ENCODE measurements around the gene SOBP. TPM values are rescaled to one million over a fixed set of nuclear protein-coding genes. Genes with fewer than 3 reads are reported as not detected.

The SOBP gene
- total and polyA plus RNA-seq, 4 donors = 8.2 to 20.2 (median 13.8) TPM

DNA sequence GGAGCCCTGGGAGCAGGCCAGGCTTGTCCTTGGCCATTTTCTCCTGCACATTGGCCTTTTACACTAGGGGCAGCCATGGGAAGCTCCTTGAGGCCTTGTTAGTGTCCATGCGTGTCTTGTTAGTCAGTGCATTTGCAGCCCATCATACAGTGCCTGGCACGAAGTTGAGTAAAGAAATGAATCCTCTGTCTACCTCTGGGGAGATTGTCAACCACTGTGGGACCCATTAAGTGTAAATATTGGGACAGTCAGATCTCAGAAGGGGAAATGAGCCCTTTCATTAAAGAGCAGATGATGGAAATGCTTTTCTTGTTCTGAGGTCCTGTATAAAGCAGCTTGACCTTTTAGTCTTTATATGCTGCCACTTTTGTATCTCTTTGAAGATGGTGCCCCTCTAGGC lies 33.9 kb downstream of the SOBP start:
- no peak for ATAC-seq (ENCODE audit: low FRiP score)
- WGBS, 2 donors = 96 to 98% methylated on average over 2 of the region's 2 CpGs
- intact Hi-C loops (cut with DNase I) = no loop called here
- Histone ChIP-seq H3K27me3 (ENCODE audit: control insufficient read depth in 1 of 2, insufficient read depth in 2 of 2, low read length in 1 of 2) (no peaks in the 10 kb centered on the region), H3K9me3 (ENCODE audit: control insufficient read depth, low read length) (no peaks in the 10 kb centered on the region), H3K4me1 (ENCODE audit: control insufficient read depth in 1 of 2, insufficient read depth in 2 of 2, low read length in 2 of 2) (peaks cover 0 to 2% of the 10 kb centered on the region in 2 donors), H3K4me3 (ENCODE audit: low read length in 2 of 2) (no peak overlapping the region), H3K27ac (ENCODE audit: low read depth in 1 of 2, low read length in 2 of 2) (no peak overlapping the region), H3K36me3 (ENCODE audit: control insufficient read depth in 1 of 2, insufficient read depth in 2 of 2, low read length in 1 of 2) (peaks cover 0 to 2% of the 10 kb centered on the region in 2 donors)
- DNase-seq = no peak

DNA sequence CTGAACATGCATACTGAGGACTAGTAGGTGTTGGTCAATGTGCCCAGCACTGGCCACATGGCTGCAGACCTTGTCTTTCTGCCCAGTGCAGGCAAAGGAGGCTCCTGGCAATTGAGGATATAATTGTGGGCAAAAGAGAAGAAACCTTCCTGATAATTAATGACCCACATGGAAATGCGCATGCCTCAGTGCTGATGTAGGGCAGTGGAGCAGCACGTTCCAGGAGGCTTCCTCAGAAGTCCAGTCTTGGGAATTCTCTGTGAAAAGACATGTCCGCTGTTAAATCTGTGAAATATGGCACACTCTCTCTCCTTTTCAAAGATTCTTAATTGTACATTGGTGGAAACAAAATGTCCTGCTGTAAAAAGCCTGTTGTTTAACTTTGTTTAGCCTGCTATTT lies 34.7 kb downstream of the SOBP start:
- no peak for ATAC-seq (ENCODE audit: low FRiP score)
- intact Hi-C loops (cut with DNase I) = no loop called here
- 95 to 96% methylated on average over 3 of the region's 3 CpGs for WGBS, 2 donors

DNA sequence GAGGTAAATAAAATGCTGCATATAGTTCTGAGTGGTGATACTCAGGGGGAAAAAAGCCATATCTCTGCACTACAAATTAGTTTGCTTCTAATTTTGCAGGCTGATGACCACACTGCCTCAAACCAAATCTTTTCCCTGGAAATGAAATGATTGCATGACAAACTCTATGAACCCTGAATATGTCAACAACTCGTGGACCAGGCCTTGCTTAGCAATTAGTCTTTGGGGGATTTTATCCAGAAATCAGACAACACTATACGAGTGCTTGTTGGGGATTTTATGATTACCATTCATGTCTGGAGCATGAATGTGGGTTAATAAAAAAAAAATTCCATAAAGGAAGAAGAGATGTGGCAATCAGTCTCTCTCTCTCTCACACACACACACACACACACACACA lies 42.0 kb downstream of the SOBP start:
- no peak overlapping the region for H3K4me3 ChIP-seq (ENCODE audit: low read length in 2 of 2)
- no peak overlapping the region for H3K27ac ChIP-seq (ENCODE audit: low read depth in 1 of 2, low read length in 2 of 2)
- WGBS, 2 donors = 84 to 90% methylated on average over 2 of the region's 2 CpGs
- no peaks in the 10 kb centered on the region for H3K27me3 ChIP-seq (ENCODE audit: control insufficient read depth in 1 of 2, insufficient read depth in 2 of 2, low read length in 1 of 2)
- ATAC-seq (ENCODE audit: low FRiP score) (no peak), DNase-seq (no peak)
- no peaks in the 10 kb centered on the region for H3K36me3 ChIP-seq (ENCODE audit: control insufficient read depth in 1 of 2, insufficient read depth in 2 of 2, low read length in 1 of 2)
- H3K9me3 ChIP-seq (ENCODE audit: control insufficient read depth, low read length) = no peaks in the 10 kb centered on the region
- intact Hi-C loops (cut with DNase I) = no loop called here
- peaks cover 2 to 5% of the 10 kb centered on the region in 2 donors for H3K4me1 ChIP-seq (ENCODE audit: control insufficient read depth in 1 of 2, insufficient read depth in 2 of 2, low read length in 2 of 2)

More for the DNA sequence above, 34.7 kb downstream of the SOBP start:
- Histone ChIP-seq H3K36me3 (ENCODE audit: control insufficient read depth in 1 of 2, insufficient read depth in 2 of 2, low read length in 1 of 2) (peaks cover 0 to 2% of the 10 kb centered on the region in 2 donors), H3K9me3 (ENCODE audit: control insufficient read depth, low read length) (no peaks in the 10 kb centered on the region), H3K4me3 (ENCODE audit: low read length in 2 of 2) (no peak overlapping the region), H3K27me3 (ENCODE audit: control insufficient read depth in 1 of 2, insufficient read depth in 2 of 2, low read length in 1 of 2) (no peaks in the 10 kb centered on the region), H3K27ac (ENCODE audit: low read depth in 1 of 2, low read length in 2 of 2) (no peak overlapping the region), H3K4me1 (ENCODE audit: control insufficient read depth in 1 of 2, insufficient read depth in 2 of 2, low read length in 2 of 2) (peaks cover 0 to 2% of the 10 kb centered on the region in 2 donors)
- DNase-seq = no peak

DNA sequence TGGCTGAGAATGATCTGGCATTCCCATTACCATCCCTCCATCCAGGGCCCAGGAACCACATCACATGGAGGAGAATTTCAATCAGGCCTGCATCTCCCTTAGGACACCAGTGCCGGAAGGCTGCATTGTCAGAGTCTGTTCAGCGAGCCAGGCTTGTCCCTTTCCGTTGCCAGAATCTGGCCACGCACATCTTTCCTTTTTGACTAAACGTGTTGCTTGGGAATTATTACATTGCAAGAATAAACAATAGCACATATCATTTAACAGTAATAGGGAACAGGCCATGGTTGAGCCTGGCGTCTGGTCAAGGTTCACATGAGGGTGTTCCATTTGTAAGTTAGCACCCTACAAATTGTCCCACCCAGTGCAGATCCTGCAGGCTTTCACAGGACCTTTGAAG lies 42.8 kb downstream of the SOBP start:
- WGBS, 2 donors = 88% methylated on average over 6 of the region's 6 CpGs
- ATAC-seq (ENCODE audit: low FRiP score) (peak; percentile 74), DNase-seq (peak in 1 of 2 donors; percentile 54)
- peaks cover 2 to 5% of the 10 kb centered on the region in 2 donors for H3K4me1 ChIP-seq (ENCODE audit: control insufficient read depth in 1 of 2, insufficient read depth in 2 of 2, low read length in 2 of 2)
- H3K9me3 ChIP-seq (ENCODE audit: control insufficient read depth, low read length) = no peaks in the 10 kb centered on the region
- no peak overlapping the region for H3K27ac ChIP-seq (ENCODE audit: low read depth in 1 of 2, low read length in 2 of 2)
- H3K36me3 ChIP-seq (ENCODE audit: control insufficient read depth in 1 of 2, insufficient read depth in 2 of 2, low read length in 1 of 2) = no peaks in the 10 kb centered on the region
- intact Hi-C loops (cut with DNase I) = no loop called here
- no peaks in the 10 kb centered on the region for H3K27me3 ChIP-seq (ENCODE audit: control insufficient read depth in 1 of 2, insufficient read depth in 2 of 2, low read length in 1 of 2)
- H3K4me3 ChIP-seq (ENCODE audit: low read length in 2 of 2) = no peak overlapping the region

DNA sequence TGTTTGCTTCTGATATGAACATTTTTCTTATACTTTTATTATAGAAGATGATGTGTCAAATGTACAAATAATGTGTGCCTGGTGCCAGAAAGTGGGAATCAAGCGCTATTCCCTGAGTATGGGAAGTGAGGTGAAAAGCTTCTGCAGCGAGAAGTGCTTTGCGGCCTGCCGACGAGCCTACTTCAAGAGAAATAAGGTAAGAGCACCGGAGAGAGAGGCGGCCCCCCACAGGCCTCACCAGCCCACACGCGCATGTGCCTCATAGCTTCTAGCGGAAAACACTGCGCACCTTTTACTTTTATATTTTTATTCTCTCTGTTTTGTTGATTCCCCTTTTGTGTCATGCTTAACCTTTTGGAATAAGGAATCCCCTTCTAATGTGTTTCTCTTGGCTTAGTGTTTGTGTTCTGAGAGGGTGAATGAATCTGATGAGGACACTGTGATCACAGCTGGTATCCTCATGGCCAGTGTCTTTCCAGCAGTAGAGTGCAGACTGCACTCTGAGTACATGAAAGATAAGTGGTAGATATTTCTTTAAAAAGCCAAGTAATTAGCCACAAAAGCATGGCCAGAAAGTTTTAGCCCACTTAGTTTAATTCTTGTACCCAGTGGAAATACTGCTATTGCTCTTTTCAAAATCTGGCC lies 43.6 kb downstream of the SOBP start:
- DNase-seq (no peak), ATAC-seq (ENCODE audit: low FRiP score) (no peak)
- H3K36me3 ChIP-seq (ENCODE audit: control insufficient read depth in 1 of 2, insufficient read depth in 2 of 2, low read length in 1 of 2) = no peaks in the 10 kb centered on the region
- no peak overlapping the region for H3K4me3 ChIP-seq (ENCODE audit: low read length in 2 of 2)
- peaks cover 0 to 5% of the 10 kb centered on the region in 2 donors for H3K4me1 ChIP-seq (ENCODE audit: control insufficient read depth in 1 of 2, insufficient read depth in 2 of 2, low read length in 2 of 2)
- WGBS, 2 donors = 96% methylated on average over 11 of the region's 11 CpGs
- no peaks in the 10 kb centered on the region for H3K27me3 ChIP-seq (ENCODE audit: control insufficient read depth in 1 of 2, insufficient read depth in 2 of 2, low read length in 1 of 2)
- intact Hi-C loops (cut with DNase I) = no loop called here
- H3K9me3 ChIP-seq (ENCODE audit: control insufficient read depth, low read length) = no peaks in the 10 kb centered on the region
- H3K27ac ChIP-seq (ENCODE audit: low read depth in 1 of 2, low read length in 2 of 2) = no peak overlapping the region

DNA sequence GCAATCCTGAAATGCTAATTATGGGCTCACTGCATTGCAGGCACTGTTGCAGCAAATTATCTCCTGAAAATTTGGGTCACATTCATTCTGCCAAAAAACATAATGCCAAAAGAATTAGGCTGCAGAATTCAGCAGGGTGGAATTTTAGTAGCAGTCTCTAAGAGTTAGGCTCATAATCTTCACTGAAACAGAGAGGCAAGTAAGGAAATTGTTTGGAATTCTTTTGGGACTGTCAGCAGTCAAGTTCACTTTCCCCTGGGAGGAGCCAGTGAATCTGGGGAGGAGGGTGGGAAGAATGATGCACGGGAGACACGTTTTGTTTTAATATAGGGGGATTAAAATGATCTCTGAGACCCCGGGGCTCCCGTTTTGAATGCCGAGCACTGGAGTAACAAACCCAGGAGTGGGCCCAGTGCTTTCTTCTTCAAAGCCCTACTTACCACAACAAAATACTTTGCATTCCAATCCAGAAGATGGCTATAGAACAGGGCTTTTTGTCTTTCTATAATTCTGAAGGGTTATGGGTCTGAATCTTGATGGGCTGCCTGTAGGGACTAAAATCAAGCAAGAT lies 44.7 kb downstream of the SOBP start:
- peaks cover 0 to 5% of the 10 kb centered on the region in 2 donors for H3K4me1 ChIP-seq (ENCODE audit: control insufficient read depth in 1 of 2, insufficient read depth in 2 of 2, low read length in 2 of 2)
- 25 to 33% methylated on average over 5 of the region's 5 CpGs for WGBS, 2 donors

DNA sequence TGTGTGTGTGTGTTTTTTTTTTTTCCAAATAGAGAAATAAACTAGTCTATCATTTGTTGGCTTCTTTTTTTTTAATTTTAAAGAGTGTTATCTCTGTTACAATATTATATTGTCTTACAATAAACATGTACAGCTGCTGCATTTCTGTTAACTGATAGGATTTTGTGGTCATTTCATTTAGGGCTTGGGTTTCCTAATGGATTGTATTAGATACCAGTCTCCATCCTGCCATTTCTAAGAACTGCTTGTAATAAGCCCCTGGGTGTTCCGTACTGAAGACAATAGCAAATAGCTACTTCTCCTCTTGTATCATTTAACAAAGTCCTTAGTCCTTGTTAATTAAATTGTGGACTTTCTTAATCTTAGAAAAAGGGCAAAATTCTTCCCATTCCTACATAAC lies 45.7 kb downstream of the SOBP start:
- DNase-seq (no peak), ATAC-seq (ENCODE audit: low FRiP score) (no peak)
- Histone ChIP-seq H3K9me3 (ENCODE audit: control insufficient read depth, low read length) (no peaks in the 10 kb centered on the region), H3K36me3 (ENCODE audit: control insufficient read depth in 1 of 2, insufficient read depth in 2 of 2, low read length in 1 of 2) (peaks cover 0 to 3% of the 10 kb centered on the region in 2 donors), H3K4me3 (ENCODE audit: low read length in 2 of 2) (no peak overlapping the region), H3K27me3 (ENCODE audit: control insufficient read depth in 1 of 2, insufficient read depth in 2 of 2, low read length in 1 of 2) (no peaks in the 10 kb centered on the region), H3K4me1 (ENCODE audit: control insufficient read depth in 1 of 2, insufficient read depth in 2 of 2, low read length in 2 of 2) (peaks cover 0 to 5% of the 10 kb centered on the region in 2 donors), H3K27ac (ENCODE audit: low read depth in 1 of 2, low read length in 2 of 2) (no peak overlapping the region)
- 96 to 98% methylated on average over 1 of the region's 1 CpG for WGBS, 2 donors
- intact Hi-C loops (cut with DNase I) = no loop called here

More for the DNA sequence above, 44.7 kb downstream of the SOBP start:
- H3K27me3 ChIP-seq (ENCODE audit: control insufficient read depth in 1 of 2, insufficient read depth in 2 of 2, low read length in 1 of 2) = no peaks in the 10 kb centered on the region
- intact Hi-C loops (cut with DNase I) = no loop called here
- peak overlapping the region in 1 of 2 donors; percentile 25 for H3K27ac ChIP-seq (ENCODE audit: low read depth in 1 of 2, low read length in 2 of 2)
- H3K36me3 ChIP-seq (ENCODE audit: control insufficient read depth in 1 of 2, insufficient read depth in 2 of 2, low read length in 1 of 2) = peaks cover 0 to 3% of the 10 kb centered on the region in 2 donors
- DNase-seq (no peak), ATAC-seq (ENCODE audit: low FRiP score) (peak; percentile 37)
- H3K4me3 ChIP-seq (ENCODE audit: low read length in 2 of 2) = no peak overlapping the region
- H3K9me3 ChIP-seq (ENCODE audit: control insufficient read depth, low read length) = no peaks in the 10 kb centered on the region

DNA sequence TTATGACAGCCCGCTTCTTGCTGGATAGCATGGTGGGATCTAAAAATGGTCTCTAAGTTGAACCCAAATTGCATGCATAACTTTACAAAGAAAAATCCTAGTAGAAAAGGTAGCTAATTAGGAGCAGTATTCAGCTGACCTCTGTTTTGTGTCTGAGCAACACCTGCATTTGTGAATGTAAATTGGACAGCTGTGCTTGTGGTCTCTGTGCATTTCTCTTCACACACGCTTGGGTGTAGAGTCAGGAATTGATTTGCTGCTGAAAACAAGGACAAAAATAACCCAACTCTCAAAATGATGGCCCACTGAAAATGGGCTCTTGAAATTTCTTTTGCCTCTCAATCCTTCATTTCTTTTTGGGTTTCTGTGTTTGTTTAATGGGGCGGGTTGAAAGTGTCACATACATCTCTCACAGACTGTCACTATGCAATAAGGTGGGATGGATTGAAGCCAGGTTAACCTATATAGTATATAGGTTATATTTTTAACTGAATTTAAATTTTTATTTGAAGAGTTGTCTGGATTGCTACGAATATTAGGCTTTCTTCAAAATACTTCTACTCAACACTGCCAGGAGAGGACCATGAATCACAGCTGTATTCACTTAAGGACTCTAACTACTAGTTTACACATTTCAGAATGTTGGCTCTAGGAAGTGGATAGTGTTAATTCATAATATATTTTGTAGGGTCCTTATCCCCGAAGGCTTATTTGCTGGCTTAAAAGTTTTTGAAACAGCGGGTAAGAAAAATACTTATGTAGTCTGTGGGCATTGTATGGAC lies 46.5 kb downstream of the SOBP start:
- peaks cover 0 to 3% of the 10 kb centered on the region in 2 donors for H3K36me3 ChIP-seq (ENCODE audit: control insufficient read depth in 1 of 2, insufficient read depth in 2 of 2, low read length in 1 of 2)
- peaks cover 0 to 5% of the 10 kb centered on the region in 2 donors for H3K4me1 ChIP-seq (ENCODE audit: control insufficient read depth in 1 of 2, insufficient read depth in 2 of 2, low read length in 2 of 2)
- H3K27ac ChIP-seq (ENCODE audit: low read depth in 1 of 2, low read length in 2 of 2) = no peak overlapping the region
- no peak for DNase-seq
- ATAC-seq (ENCODE audit: low FRiP score) = no peak
- 67 to 75% methylated on average over 6 of the region's 6 CpGs for WGBS, 2 donors
- intact Hi-C loops (cut with DNase I) = no loop called here
- no peak overlapping the region for H3K4me3 ChIP-seq (ENCODE audit: low read length in 2 of 2)
- no peaks in the 10 kb centered on the region for H3K9me3 ChIP-seq (ENCODE audit: control insufficient read depth, low read length)
- no peaks in the 10 kb centered on the region for H3K27me3 ChIP-seq (ENCODE audit: control insufficient read depth in 1 of 2, insufficient read depth in 2 of 2, low read length in 1 of 2)

Data from aorta (tissue), 5 donors.